Tibial artery (tissue), 4 donors: ENCODE measurements around the gene ADAM20.
"Not testable (repeated sequence)": the region's sequence is repeated elsewhere in the genome, so short reads cannot be mapped to it uniquely, and the experiment has no call there.

Experiments
- DNase-seq, 2 donors: peaks; one replicate each; pipeline ENCODE4 v3.0.0-alpha.2; 2019
- H3K27ac ChIP-seq, 2 donors: fragments of 200-600 bp; sonication (generic) in 1 of 2; 1 replicate in 1 of 2; 2 replicates in 1 of 2; pipeline ENCODE4 v1.5.1; 2018 to 2019; ENCODE audit warnings: mild to moderate bottlenecking in 1 of 2
- H3K27me3 ChIP-seq, 2 donors: fragments of 200-600 bp; sonication (generic) in 1 of 2; one replicate each; pipeline versions ENCODE4 v1.5.1 to v1.6.0; 2016 to 2019
- H3K36me3 ChIP-seq, 3 donors: fragments of 200-600 bp; sonication (generic) in 2 of 3; one replicate each; pipeline ENCODE4 v1.5.1; 2016 to 2019; ENCODE audit warnings: mild to moderate bottlenecking in 2 of 3
- H3K4me1 ChIP-seq, 4 donors: fragments of 200-600 bp; sonication (generic) in 2 of 4; 1 replicate in 3 of 4; 2 replicates in 1 of 4; pipeline ENCODE4 v1.5.1; 2016 to 2019
- H3K4me3 ChIP-seq, 2 donors: fragments of 200-600 bp; sonication (generic) in 1 of 2; 1 replicate in 1 of 2; 2 replicates in 1 of 2; pipeline ENCODE4 v1.5.1; 2018 to 2019; ENCODE audit warnings: mild to moderate bottlenecking in 2 of 2
- H3K9me3 ChIP-seq, 3 donors: fragments of 200-600 bp; sonication (generic) in 1 of 3; one replicate each; pipeline ENCODE4 v1.5.1; 2016 to 2019
- intact Hi-C: fragments of 100-400 bp; cut with DNase I; formaldehyde crosslinking; loops from one replicate; pipeline ENCODE4 v1.15.0; 2023; ENCODE audit warnings: low total_unique reads
- TF ChIP-seq, protein P1 (sequence below), 2 experiments: fragments of 200-600 bp in 1 of 2; fragments of 450-650 bp in 1 of 2; IDR thresholded peaks; one replicate each; pipeline ENCODE4 v1.5.1; 2017 to 2019; ENCODE audit warnings: antibody characterized with exemption in 2 of 2, mild to moderate bottlenecking in 1 of 2, moderate library complexity in 1 of 2

ADAM20 gene

DNA sequence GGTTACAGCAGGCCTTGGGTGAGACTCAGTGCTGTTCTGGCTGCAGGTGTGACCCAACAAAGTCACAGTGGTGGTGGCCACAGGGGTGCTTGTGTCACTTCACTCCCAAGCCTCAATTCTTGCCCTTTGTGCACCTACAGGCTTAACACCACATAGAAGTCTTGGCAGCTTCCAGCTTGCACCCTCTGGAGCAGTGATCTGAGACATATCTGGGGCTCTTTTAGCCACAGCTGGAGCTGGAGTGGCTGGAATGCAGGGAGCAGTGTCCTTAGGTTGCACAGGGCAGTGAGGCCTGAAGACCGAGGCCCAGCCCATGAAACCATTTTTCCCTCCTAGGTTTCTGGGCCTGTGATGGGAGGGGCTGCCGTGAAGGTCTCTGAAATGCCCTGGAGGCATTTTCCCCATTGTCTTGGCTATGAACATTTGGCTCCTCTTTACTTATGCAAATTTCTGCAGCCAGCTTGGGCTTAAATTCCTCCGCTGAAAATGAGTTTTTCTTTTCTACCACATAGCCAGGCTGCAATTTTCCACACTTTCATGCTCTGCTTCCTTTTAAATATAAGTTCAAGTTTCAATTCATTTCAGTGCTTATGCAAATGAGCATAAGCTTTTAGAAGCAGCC is 45.1 kb downstream of the ADAM20 start:
- Histone ChIP-seq H3K4me3 (no peak overlapping the region), H3K27me3 (no peaks in the 10 kb centered on the region), H3K27ac (no peak overlapping the region), H3K36me3 (peaks cover 38 to 40% (median 40%) of the 10 kb centered on the region in 3 donors), H3K4me1 (no peaks in the 10 kb centered on the region), H3K9me3 (peaks cover 0 to 39% (median 36%) of the 10 kb centered on the region in 3 donors)
- intact Hi-C loops = no loop called here
- TF ChIP-seq, protein P1, sequence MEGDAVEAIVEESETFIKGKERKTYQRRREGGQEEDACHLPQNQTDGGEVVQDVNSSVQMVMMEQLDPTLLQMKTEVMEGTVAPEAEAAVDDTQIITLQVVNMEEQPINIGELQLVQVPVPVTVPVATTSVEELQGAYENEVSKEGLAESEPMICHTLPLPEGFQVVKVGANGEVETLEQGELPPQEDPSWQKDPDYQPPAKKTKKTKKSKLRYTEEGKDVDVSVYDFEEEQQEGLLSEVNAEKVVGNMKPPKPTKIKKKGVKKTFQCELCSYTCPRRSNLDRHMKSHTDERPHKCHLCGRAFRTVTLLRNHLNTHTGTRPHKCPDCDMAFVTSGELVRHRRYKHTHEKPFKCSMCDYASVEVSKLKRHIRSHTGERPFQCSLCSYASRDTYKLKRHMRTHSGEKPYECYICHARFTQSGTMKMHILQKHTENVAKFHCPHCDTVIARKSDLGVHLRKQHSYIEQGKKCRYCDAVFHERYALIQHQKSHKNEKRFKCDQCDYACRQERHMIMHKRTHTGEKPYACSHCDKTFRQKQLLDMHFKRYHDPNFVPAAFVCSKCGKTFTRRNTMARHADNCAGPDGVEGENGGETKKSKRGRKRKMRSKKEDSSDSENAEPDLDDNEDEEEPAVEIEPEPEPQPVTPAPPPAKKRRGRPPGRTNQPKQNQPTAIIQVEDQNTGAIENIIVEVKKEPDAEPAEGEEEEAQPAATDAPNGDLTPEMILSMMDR (IDR thresholded peaks at IDR 0.05) = no peak
- no peak for DNase-seq

GRCh38 chr14:70477356-70478105 is 57.3 kb downstream of the ADAM20 start:
- H3K9me3 ChIP-seq, H3K27me3 ChIP-seq, H3K36me3 ChIP-seq, intact Hi-C loops, H3K4me1 ChIP-seq, DNase-seq, H3K27ac ChIP-seq, H3K4me3 ChIP-seq: not testable (repeated sequence)

GRCh38 chr14:70475459-70475858 is 59.3 kb downstream of the ADAM20 start:
- H3K27ac ChIP-seq, H3K9me3 ChIP-seq, intact Hi-C loops, H3K27me3 ChIP-seq, H3K4me1 ChIP-seq, H3K4me3 ChIP-seq, DNase-seq: not testable (repeated sequence)
- H3K36me3 ChIP-seq = peaks cover 0 to 12% (median 5%) of the 10 kb centered on the region in 3 donors

GRCh38 chr14:70473825-70474224 is 61.0 kb downstream of the ADAM20 start:
- intact Hi-C loops = no loop called here

More at GRCh38 chr14:70473825-70474224, 61.0 kb downstream of the ADAM20 start:
- Histone ChIP-seq H3K9me3 (no peaks in the 10 kb centered on the region), H3K4me3 (no peak overlapping the region), H3K27me3 (no peaks in the 10 kb centered on the region), H3K36me3 (peaks cover 0 to 22% (median 5%) of the 10 kb centered on the region in 3 donors), H3K27ac (no peak overlapping the region), H3K4me1 (no peaks in the 10 kb centered on the region)
- TF ChIP-seq, protein P1 (IDR thresholded peaks at IDR 0.05) = no peak
- no peak for DNase-seq
